K562 (cell line): ENCODE data around the gene ADCY6. TPM values are rescaled to one million over a fixed set of nuclear protein-coding genes. Genes with fewer than 3 reads are reported as not detected.

Experiments
- CHD7 ChIP-seq: fragments of 200-600 bp; sonication (generic); IDR thresholded peaks from one replicate; pipeline ENCODE4 v1.6.1; 2012; ENCODE audit warnings: mild to moderate bottlenecking, low read depth, low read length, inconsistent platforms
- FOXK1 ChIP-seq: sonication (generic); formaldehyde crosslinking; IDR thresholded peaks from 2 replicates; pipeline ENCODE4 v1.8.0; 2022; ENCODE audit warnings: missing genetic modification reagents, mild to moderate bottlenecking, borderline replicate concordance
- HINFP ChIP-seq: fragments of 450-650 bp; conservative IDR thresholded peaks from 2 replicates; pipeline ENCODE4 v1.6.1; 2016; ENCODE audit warnings: missing genetic modification characterization, low read depth, mild to moderate bottlenecking, control low read depth, missing compliant biosample characterization
- MAFK ChIP-seq: IDR thresholded peaks from 2 replicates; pipeline ENCODE4 v1.6.1; 2011; ENCODE audit warnings: low read length, improper control_type of control experiment
- POLR2H ChIP-seq: IDR thresholded peaks from 2 replicates; pipeline ENCODE4 v1.6.1; 2016; ENCODE audit warnings: missing genetic modification characterization, low read depth, mild to moderate bottlenecking, control low read depth, missing compliant biosample characterization, moderate library complexity
- SIN3B ChIP-seq: fragments of 450-650 bp; IDR thresholded peaks from 2 replicates; pipeline ENCODE4 v1.6.1; 2017; ENCODE audit warnings: low read depth, mild to moderate bottlenecking, moderate library complexity
- TSC22D4 ChIP-seq: fragments of 450-650 bp; IDR thresholded peaks from 2 replicates; pipeline ENCODE4 v1.6.1; 2016; ENCODE audit warnings: missing genetic modification characterization, missing biosample characterization, control low read depth
- ZNF778 ChIP-seq: fragments of 450-650 bp; formaldehyde crosslinking; IDR thresholded peaks from 2 replicates; pipeline ENCODE4 v1.4.0; 2020; ENCODE audit warnings: mild to moderate bottlenecking, moderate library complexity
- polyA plus RNA-seq, 8 experiments: library from polyadenylated mRNA; depleted of rRNA in 4 of 8; stranded (reverse) in 5 of 8; unstranded in 3 of 8; fragments of >200 nt; fragmentation: Nextera tagmentation in 2 of 8; fragmentation: Illumina TruSeq in 1 of 8; extraction: Ambion mirVana in 2 of 8; extraction: Trizol in 1 of 8; gene quantifications; 2 replicates each; pipeline versions ENCODE4 v1.2.1 to v1.2.3, GENCODE V29; 2011 to 2014; ENCODE audit warnings: inconsistent platforms in 1 of 8, missing spikeins in 1 of 8
- total RNA-seq, 7 experiments: library from RNA; depleted of rRNA in 6 of 7; stranded (reverse); fragments of >200 nt in 6 of 7; fragmentation: Illumina TruSeq in 2 of 7; extraction: Trizol in 2 of 7; gene quantifications; 2 replicates each; pipeline versions ENCODE4 v1.2.1 to v1.2.3, GENCODE V29; 2011 to 2021; ENCODE audit warnings: low replicate concordance in 1 of 7
- TF ChIP-seq, protein P1 (sequence below): fragments of 450-650 bp; formaldehyde crosslinking; IDR thresholded peaks from 2 replicates; pipeline ENCODE4 v1.4.0; 2020; ENCODE audit warnings: mild to moderate bottlenecking

Gene ADCY6
- total and polyA plus RNA-seq, 9 of the 15 experiments (the other 6 are each of a cell fraction or from before 2014, with no cell fraction given) = 0.01 to 1.0 (median 0.53) TPM

DNA sequence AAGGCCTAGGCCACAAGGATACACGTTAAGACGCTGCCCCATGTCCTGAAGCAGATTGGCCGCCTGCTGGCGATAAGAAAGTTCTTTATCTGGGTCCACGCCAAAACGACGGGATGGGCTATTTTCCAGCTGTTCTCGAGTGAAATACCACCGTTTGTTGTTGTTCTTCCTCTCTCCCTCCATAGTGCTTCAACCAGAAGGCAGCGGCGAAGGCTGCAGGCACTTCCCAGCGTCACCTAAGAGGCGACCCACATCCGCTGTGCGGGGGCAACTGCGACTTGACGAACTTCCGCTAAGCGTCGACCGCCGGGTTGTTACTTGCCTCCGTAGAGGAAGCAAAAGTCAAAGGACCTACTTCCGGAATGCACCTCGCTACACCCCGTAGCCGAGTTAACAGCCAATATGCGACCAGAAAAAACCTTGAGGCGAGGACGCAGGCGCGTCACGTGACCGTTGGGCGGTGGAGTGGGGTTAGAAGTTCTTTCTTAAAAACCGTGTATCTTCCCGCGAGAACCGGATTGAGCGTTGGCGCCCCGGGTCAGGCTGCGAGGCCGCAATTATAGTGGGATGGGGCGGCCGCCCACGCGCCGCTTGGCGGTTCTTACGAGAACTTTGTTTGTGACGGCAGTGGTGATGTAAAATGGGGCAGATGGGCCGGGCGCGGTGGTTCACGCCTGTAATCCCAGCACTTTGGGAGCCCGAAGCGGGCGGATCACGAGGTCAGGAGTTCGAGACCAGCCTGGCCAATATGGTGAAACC lies 72.2 kb downstream of the ADCY6 start, which contains the start of gene CCNT1 (continued):
- TF ChIP-seq CHD7 (peak; percentile 14), MAFK (0 out of 2 replicates have a peak, but pooled peaks have one; percentile 32), FOXK1 (CRISPR knock-in tag) (no peak), ZNF778 (no peak), SIN3B (peak; percentile 88), TSC22D4 (tag) (no peak), HINFP (tag) (no peak), POLR2H (peak; percentile 85)
- TF ChIP-seq, protein P1, sequence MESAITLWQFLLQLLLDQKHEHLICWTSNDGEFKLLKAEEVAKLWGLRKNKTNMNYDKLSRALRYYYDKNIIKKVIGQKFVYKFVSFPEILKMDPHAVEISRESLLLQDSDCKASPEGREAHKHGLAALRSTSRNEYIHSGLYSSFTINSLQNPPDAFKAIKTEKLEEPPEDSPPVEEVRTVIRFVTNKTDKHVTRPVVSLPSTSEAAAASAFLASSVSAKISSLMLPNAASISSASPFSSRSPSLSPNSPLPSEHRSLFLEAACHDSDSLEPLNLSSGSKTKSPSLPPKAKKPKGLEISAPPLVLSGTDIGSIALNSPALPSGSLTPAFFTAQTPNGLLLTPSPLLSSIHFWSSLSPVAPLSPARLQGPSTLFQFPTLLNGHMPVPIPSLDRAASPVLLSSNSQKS (CRISPR knock-in tag) = no peak
